Immature natural killer cell (primary cell): Measurements from ENCODE around the gene CRHR1. TPM values are rescaled to one million over a fixed set of nuclear protein-coding genes. Genes with fewer than 3 reads are reported as not detected.

Source experiments
- DNase-seq, 3 donors: peaks; one replicate each; pipeline ENCODE4 v3.0.0; 2022; ENCODE audit warnings: mixed read lengths in 1 of 3
- H3K27ac Mint-ChIP-seq, 6 donors: one replicate each; pipeline ENCODE4 v1.8.0; 2020; ENCODE audit warnings: mixed read lengths in 6 of 6, mild to moderate bottlenecking in 5 of 6, inconsistent platforms in 4 of 6, moderate library complexity in 3 of 6
- H3K27me3 Mint-ChIP-seq, 3 donors: one replicate each; pipeline ENCODE4 v1.8.0; 2020 to 2021; ENCODE audit warnings: low read depth in 3 of 3, mild to moderate bottlenecking in 3 of 3, mixed read lengths in 3 of 3, moderate library complexity in 3 of 3, inconsistent platforms in 1 of 3
- H3K36me3 Mint-ChIP-seq, 3 donors: one replicate each; pipeline ENCODE4 v1.8.0; 2020; ENCODE audit warnings: mixed read lengths in 3 of 3, inconsistent platforms in 2 of 3, mild to moderate bottlenecking in 2 of 3
- H3K4me1 Mint-ChIP-seq, 2 donors: one replicate each; pipeline ENCODE4 v1.8.0; 2020; ENCODE audit warnings: inconsistent platforms in 2 of 2, mild to moderate bottlenecking in 2 of 2, mixed read lengths in 2 of 2, moderate library complexity in 1 of 2
- H3K4me3 Mint-ChIP-seq, 5 donors: one replicate each; pipeline ENCODE4 v1.8.0; 2020; ENCODE audit warnings: mild to moderate bottlenecking in 5 of 5, mixed read lengths in 5 of 5, inconsistent platforms in 3 of 5, moderate library complexity in 3 of 5
- H3K9me3 Mint-ChIP-seq, 6 donors: one replicate each; pipeline ENCODE4 v1.8.0; 2020; ENCODE audit warnings: mild to moderate bottlenecking in 6 of 6, mixed read lengths in 6 of 6, inconsistent platforms in 4 of 6, moderate library complexity in 3 of 6
- polyA plus RNA-seq, 3 donors: library from polyadenylated mRNA; unstranded; fragments of 300-500 nt; fragmentation: Illumina TruSeq; gene quantifications; one replicate each; pipeline ENCODE4 v1.2.3, GENCODE V29; 2021

Gene CRHR1
- polyA plus RNA-seq, 3 donors from 2014 or later: not detected

DNA sequence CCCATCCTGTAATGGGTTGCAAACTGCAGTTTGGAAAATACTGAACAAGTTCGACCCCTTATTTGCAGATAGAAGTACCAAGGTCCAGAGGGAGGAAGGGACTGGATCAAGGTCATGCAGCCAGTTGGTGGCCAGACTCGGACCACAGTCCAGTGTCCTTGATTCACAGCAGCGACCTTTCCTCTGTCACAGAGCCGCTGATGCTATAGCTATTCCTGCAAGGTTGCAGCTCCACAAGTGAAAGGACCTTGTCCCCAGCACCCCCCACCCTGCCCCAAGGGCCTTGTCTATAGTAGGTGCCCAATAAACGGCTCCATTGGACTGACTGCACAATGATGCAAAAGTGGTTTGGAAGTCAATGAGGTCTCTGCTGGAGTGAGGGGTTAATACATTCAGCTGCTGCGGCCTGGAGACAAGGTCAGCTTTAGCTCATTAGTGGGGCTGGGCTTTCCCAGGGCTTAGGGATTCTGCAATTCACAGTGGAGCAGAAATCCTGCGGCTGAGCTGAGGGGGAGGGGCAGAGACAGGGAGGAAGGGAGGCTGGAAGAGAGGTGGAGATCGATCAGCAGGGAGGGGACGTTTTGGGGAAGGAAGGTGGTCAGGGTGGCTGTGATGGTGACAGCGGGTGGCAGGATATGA is 13.4 kb upstream of the CRHR1 start:
- Mint-ChIP-seq H3K4me1 (no peaks in the 10 kb centered on the region), H3K9me3 (no peaks in the 10 kb centered on the region), H3K27ac (no peak overlapping the region), H3K36me3 (no peaks in the 10 kb centered on the region), H3K27me3 (peaks cover 9 to 15% (median 11%) of the 10 kb centered on the region in 3 donors), H3K4me3 (peak overlapping the region in 1 of 5 donors; percentile 33)
- no peak for DNase-seq

- no peaks in the 10 kb centered on the region for H3K4me1 Mint-ChIP-seq
- no peaks in the 10 kb centered on the region for H3K36me3 Mint-ChIP-seq
- DNase-seq: no peak
- no peaks in the 10 kb centered on the region for H3K9me3 Mint-ChIP-seq
- no peak overlapping the region for H3K4me3 Mint-ChIP-seq
- no peak overlapping the region for H3K27ac Mint-ChIP-seq
- H3K27me3 Mint-ChIP-seq: peaks cover 11 to 15% (median 12%) of the 10 kb centered on the region in 3 donors
Observed at GRCh38 chr17:45771271-45771959, 12.7 kb upstream of the CRHR1 start.

DNA sequence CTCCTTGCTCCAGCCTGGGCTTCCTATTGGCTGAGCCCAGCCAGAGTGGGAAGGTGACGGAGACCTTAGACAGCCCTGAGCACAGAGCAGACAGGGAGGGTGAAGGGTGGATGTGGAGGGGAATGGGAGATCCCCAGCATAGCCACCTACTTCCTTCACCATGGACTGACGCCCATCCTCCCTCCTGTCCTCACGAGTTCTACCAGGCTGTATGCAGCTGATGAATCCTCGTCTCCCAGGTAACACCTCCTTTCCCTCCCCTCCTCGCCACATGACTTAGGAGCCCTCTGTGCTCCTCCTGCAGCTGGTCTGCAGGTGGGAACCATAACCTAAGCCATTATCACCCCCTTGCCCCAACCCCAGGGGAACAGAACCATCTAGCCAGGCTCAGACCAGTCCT is 9.0 kb upstream of the CRHR1 start:
- Mint-ChIP-seq H3K9me3 (no peaks in the 10 kb centered on the region), H3K36me3 (no peaks in the 10 kb centered on the region), H3K4me1 (no peaks in the 10 kb centered on the region), H3K4me3 (no peak overlapping the region), H3K27me3 (peaks cover 11 to 20% (median 17%) of the 10 kb centered on the region in 3 donors), H3K27ac (no peak overlapping the region)
- no peak for DNase-seq

DNA sequence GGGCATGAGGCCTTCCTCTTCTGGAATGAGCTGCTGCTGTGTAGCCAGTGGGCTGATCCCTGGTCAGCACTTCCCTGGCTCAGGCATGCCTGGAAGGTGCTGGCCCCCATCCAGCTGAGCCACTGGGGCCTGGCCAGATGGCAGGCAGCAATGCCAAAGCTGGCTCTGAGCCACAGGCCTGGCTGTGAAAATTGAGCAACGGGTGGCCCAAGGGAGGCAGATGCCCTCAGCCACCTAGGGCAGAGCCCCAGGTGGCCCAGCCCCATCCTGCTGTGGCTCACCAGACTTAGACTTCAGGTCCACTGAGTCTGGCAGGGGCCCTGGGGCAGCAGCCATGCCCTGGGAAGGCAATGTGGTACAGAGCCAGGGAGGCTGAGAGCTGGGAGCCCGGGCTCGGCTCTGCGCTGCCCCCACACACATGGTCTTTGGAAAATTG is 8.5 kb upstream of the CRHR1 start:
- no peaks in the 10 kb centered on the region for H3K36me3 Mint-ChIP-seq
- H3K4me1 Mint-ChIP-seq: no peaks in the 10 kb centered on the region
- no peak for DNase-seq
- no peaks in the 10 kb centered on the region for H3K9me3 Mint-ChIP-seq
- H3K27me3 Mint-ChIP-seq: peaks cover 11 to 21% (median 15%) of the 10 kb centered on the region in 3 donors
- no peak overlapping the region for H3K27ac Mint-ChIP-seq
- H3K4me3 Mint-ChIP-seq: no peak overlapping the region

- Mint-ChIP-seq H3K4me3 (no peak overlapping the region), H3K4me1 (no peaks in the 10 kb centered on the region), H3K27me3 (peaks cover 11 to 29% (median 17%) of the 10 kb centered on the region in 3 donors), H3K27ac (no peak overlapping the region), H3K36me3 (no peaks in the 10 kb centered on the region), H3K9me3 (no peaks in the 10 kb centered on the region)
- no peak for DNase-seq
Observed at GRCh38 chr17:45776896-45777295, 7.2 kb upstream of the CRHR1 start.

- Mint-ChIP-seq H3K4me3 (no peak overlapping the region), H3K36me3 (no peaks in the 10 kb centered on the region), H3K9me3 (no peaks in the 10 kb centered on the region), H3K27ac (no peak overlapping the region), H3K27me3 (peaks cover 11 to 30% (median 20%) of the 10 kb centered on the region in 3 donors), H3K4me1 (peaks cover 0 to 2% of the 10 kb centered on the region in 2 donors)
- DNase-seq: no peak
Observed at GRCh38 chr17:45777388-45777787, 6.7 kb upstream of the CRHR1 start.

DNA sequence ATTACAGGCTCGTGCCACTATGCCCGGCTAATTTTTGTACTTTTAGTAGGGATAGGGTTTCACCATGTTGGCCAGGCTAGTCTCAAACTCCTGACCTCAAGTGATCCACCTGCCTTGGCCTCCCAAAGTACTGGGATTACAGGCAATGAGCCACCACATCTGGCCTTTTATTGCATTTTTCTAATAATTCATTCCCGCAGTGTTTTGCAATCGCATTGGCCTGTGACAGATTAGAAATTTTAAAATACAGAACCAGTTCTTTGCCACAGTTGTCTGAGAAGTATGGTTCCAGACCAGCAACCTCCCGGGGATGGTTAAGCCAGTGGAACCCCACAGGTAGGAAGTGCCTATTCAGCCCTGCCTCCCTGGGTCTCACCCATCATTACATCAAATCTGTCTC is 3.2 kb upstream of the CRHR1 start:
- Mint-ChIP-seq H3K27me3 (peaks cover 15 to 25% (median 24%) of the 10 kb centered on the region in 3 donors), H3K4me1 (peaks cover 2 to 11% of the 10 kb centered on the region in 2 donors), H3K9me3 (no peaks in the 10 kb centered on the region), H3K27ac (no peak overlapping the region), H3K4me3 (no peak overlapping the region), H3K36me3 (no peaks in the 10 kb centered on the region)
- no peak for DNase-seq

DNA sequence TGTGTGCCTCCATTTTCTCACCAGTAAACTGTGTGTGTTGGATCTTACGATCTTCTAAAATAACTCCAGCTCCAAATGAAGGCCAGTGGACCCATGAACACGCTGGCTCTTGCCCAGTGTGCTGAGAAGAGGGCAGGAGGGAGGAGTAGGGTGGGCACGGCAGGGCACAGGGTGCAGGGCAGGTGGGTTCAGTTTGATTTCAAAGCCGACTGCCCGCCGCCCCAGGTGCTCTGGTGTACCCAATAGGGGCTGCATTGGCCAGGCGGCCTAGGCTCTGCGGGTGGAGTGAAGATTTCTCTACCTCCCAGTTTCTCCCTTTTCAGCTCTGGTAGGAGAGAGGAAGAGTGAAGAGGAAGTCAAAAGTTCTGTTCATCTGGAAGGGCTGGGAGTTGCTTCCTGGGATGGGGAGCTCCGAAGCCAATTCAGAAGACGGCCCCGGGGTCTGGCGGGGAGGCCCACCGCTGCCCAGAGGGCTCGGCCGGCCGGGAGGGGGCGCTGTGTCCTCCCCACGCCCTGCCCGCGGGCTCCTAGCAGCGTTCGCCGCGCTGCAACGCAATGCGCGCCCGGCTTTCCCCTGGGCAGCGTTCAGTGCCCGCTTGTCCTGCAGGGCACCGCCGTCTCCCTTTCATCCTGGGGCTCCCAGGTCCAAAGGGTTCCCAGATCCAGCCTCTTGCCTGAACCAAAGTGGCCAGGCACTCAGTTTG is 1.1 kb upstream of the CRHR1 start:
- Mint-ChIP-seq H3K27me3 (peaks cover 18 to 30% (median 19%) of the 10 kb centered on the region in 3 donors), H3K36me3 (no peaks in the 10 kb centered on the region), H3K4me1 (peaks cover 6 to 11% of the 10 kb centered on the region in 2 donors), H3K4me3 (peak overlapping the region; percentile 52 to 74 (median 71)), H3K9me3 (no peaks in the 10 kb centered on the region), H3K27ac (no peak overlapping the region)
- no peak for DNase-seq

GRCh38 chr17:45783593-45784292 is 377 bp upstream of the CRHR1 start:
- H3K4me3 Mint-ChIP-seq: peak overlapping the region; percentile 52 to 74 (median 71)
- no peak overlapping the region for H3K27ac Mint-ChIP-seq
- DNase-seq: no peak
- H3K27me3 Mint-ChIP-seq: peaks cover 18 to 29% (median 19%) of the 10 kb centered on the region in 3 donors
- H3K4me1 Mint-ChIP-seq: peaks cover 6 to 11% of the 10 kb centered on the region in 2 donors
- H3K9me3 Mint-ChIP-seq: no peaks in the 10 kb centered on the region
- no peaks in the 10 kb centered on the region for H3K36me3 Mint-ChIP-seq

DNA sequence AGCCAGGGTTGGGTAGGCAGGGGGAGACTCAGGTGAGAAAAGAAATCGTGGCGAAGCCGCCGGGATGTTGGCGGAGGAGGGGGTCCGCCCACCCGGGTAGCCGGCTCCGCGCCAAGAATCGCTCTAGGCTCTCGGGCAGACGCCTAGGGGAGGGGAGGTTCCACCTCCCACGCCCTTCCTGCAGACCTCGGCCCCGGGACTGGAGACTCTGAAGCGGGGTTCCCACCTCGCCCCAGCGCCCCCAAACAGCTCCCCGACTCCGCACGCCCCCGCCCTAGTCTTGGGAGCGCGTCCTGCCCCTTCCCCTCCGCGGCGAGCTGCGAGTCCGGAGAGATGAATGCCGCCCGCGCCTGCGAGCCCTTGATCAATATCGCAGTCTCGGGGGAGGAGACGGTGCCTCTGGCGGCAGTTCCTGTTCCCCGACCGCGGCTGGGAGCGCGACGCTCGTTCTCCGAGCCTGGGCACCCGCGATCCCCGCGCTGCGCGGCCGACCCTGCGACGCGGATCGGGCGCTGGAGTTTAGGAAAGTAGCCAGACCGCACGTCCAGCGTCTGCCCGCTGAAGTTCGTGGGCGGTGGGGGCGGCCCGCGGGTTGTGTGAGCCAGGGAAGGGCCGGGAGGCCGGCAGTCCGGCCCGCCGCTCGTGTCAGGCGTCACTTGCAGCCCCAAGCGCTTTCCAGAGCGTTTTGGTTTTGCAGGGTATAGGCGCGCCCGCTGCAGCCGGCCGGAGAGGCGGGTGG is 790 bp downstream of the CRHR1 start:
- Mint-ChIP-seq H3K36me3 (no peaks in the 10 kb centered on the region), H3K4me1 (peaks cover 6 to 11% of the 10 kb centered on the region in 2 donors), H3K4me3 (peak overlapping the region; percentile 66 to 82 (median 69)), H3K27me3 (peaks cover 13 to 31% (median 16%) of the 10 kb centered on the region in 3 donors), H3K9me3 (no peaks in the 10 kb centered on the region), H3K27ac (no peak overlapping the region)
- DNase-seq: no peak

DNA sequence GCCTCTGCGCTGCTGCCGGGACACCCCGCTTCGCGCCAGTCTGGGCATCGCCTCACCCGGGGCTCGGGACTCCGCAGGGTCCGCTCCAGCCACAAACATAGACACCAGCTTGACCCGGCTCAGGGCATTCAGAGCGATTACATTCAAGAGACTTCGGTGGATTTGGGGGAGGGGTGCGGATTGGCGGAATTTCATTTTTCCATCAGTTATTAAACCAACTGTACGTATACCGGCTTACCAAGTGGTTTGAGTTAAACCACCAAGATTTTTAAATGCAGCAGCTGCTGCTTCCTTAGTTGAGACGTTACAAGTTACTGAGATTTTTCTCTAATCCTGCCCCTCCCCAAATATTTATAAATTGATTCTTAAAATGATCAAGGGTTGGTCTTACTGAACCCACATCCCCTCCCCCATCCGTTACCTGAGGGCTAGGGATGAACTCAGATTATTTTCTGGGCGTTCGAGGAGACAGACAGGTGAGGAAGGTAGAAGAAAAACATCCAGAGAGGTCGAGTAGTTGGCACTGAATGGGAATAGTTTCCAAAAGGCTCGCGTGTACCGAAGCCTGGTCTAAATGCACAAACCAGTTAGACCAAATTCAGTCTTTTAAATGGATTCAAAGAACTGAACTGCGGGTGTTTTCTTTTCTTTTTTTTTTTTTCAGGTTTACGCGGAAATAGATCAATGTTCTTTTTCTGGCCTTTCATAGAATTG is 1.5 kb downstream of the CRHR1 start:
- no peak for DNase-seq
- Mint-ChIP-seq H3K27ac (no peak overlapping the region), H3K4me1 (peaks cover 6 to 11% of the 10 kb centered on the region in 2 donors), H3K36me3 (no peaks in the 10 kb centered on the region), H3K4me3 (peak overlapping the region; percentile 13 to 56 (median 51)), H3K9me3 (no peaks in the 10 kb centered on the region), H3K27me3 (peaks cover 10 to 33% (median 16%) of the 10 kb centered on the region in 3 donors)

DNA sequence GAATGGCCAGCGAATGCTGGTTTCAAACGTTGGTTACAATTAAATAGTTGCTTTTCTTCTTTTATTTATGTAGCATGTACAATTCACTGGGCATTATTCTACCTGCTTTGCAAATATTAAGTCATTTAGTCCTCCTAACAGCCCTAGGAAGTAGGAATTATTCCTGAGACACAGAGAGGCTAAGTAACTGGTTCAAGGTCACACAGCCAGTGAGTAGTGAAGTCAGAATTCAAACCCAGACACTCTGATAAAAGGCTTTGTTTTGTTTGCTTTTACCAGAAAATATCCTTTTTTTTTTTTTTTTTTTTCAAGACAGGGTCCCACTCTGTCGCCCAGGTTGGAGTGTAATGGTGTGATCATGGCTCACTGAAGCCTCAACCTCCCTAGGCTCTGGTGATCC is 2.2 kb downstream of the CRHR1 start:
- Mint-ChIP-seq H3K27ac (no peak overlapping the region), H3K4me1 (peaks cover 6 to 11% of the 10 kb centered on the region in 2 donors), H3K36me3 (no peaks in the 10 kb centered on the region), H3K9me3 (no peaks in the 10 kb centered on the region), H3K4me3 (peak overlapping the region in 3 of 5 donors; percentile 36 to 54 (median 51)), H3K27me3 (peaks cover 3 to 32% (median 16%) of the 10 kb centered on the region in 3 donors)
- no peak for DNase-seq
